ENCODE measurements around the gene SOCS4.
"Not testable (repeated sequence)": the region's sequence is repeated elsewhere in the genome, so short reads cannot be mapped to it uniquely, and the experiment has no call there.

SOCS4 gene

DNA sequence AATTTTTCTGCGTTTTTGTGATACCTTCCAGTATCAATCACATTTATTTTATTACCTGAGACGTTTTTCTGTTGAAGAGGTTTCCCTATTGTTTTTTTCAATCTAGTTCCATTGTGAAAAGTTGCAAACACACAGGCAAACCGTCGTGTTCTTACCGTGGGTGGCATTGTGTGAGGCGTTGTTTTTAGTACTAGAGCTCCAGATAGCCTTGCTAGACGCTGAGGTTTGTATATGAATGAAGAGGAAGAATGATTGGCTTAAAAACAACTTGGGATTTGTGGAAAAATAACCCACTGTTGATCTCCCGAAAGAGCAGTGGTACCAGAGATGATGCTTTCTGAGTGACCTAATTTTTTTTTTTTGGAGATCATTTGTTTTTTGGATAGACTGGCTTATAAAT is 1.0 kb downstream of the SOCS4 start:
- Histone ChIP-seq H3K27me3 (no peaks in the 10 kb centered on the region), H3K36me3 (peaks cover 3% of the 10 kb centered on the region), H3K4me3 (ENCODE audit: low read depth, low read length) (peak overlapping the region; percentile 95), H3K4me1 (peaks cover 15% of the 10 kb centered on the region; the same call in 1 of the 2 replicates), H3K9me3 (no peaks in the 10 kb centered on the region)
- DNase-seq: no peak
- TF ChIP-seq CTCF (IDR thresholded peaks at IDR 0.05; ENCODE audit: low read depth, low read length): no peak

DNA sequence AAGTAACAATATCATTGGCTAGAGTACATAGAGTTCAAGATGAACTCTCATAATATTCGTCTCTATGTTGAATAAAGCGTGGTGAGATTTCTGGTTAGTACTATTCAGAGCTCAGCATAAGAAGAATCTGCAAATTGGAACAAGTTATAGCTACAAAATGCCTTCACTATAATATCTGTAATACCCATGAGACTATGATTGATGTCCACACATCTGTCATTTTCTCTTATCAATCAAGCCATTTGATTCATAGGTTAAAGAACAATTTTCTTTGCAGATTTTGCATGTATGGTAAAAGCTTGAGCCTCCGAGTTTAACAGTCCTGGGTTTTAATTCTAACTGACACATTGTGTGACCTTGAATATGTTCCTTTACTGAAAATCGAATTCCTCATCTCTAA is 1.4 kb downstream of the SOCS4 start:
- TF ChIP-seq CTCF (IDR thresholded peaks at IDR 0.05; ENCODE audit: low read depth, low read length): no peak
- Histone ChIP-seq H3K36me3 (peaks cover 2% of the 10 kb centered on the region), H3K9me3 (no peaks in the 10 kb centered on the region), H3K27me3 (no peaks in the 10 kb centered on the region), H3K4me3 (ENCODE audit: low read depth, low read length) (peak overlapping the region; percentile 95), H3K4me1 (peaks cover 15% of the 10 kb centered on the region; the same call in 1 of the 2 replicates)
- no peak for DNase-seq

- Histone ChIP-seq H3K36me3 (peaks cover 18% of the 10 kb centered on the region), H3K4me1 (peaks cover 9% of the 10 kb centered on the region; the same call in 1 of the 2 replicates), H3K4me3 (ENCODE audit: low read depth, low read length) (no peak overlapping the region), H3K9me3 (no peaks in the 10 kb centered on the region), H3K27me3 (no peaks in the 10 kb centered on the region)
- DNase-seq: no peak
- no peak for TF ChIP-seq CTCF (IDR thresholded peaks at IDR 0.05; ENCODE audit: low read depth, low read length)
Measured at GRCh38 chr14:55031190-55031589, 4.2 kb downstream of the SOCS4 start.

DNA sequence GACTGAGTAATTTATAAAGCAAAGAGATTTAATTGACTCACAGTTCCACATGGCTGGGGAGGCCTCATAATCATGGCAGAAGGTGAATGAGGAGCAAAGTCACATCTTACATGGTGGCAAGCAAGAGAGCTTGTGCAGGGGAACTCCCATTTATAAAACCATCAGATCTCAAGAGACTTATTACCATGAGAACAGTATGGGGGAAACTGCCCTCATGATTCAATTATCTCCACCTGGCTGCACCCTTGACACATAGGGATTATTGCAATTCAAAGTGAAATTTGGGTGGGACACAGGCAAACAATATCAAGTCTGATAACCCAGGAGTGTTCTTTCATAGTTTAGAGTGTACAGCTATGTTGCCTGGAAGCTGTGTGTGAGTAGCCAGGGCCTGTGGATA is 11.0 kb downstream of the SOCS4 start:
- H3K9me3 ChIP-seq; H3K4me3 ChIP-seq (ENCODE audit: low read depth, low read length); DNase-seq; H3K27me3 ChIP-seq; H3K4me1 ChIP-seq: not testable (repeated sequence)
- H3K36me3 ChIP-seq: peaks cover 54% of the 10 kb centered on the region

- H3K4me1 ChIP-seq: no peaks in the 10 kb centered on the region
- H3K9me3 ChIP-seq: no peaks in the 10 kb centered on the region
- DNase-seq: no peak
- H3K4me3 ChIP-seq (ENCODE audit: low read depth, low read length): no peak overlapping the region
- peaks cover 59% of the 10 kb centered on the region for H3K36me3 ChIP-seq
- TF ChIP-seq CTCF (IDR thresholded peaks at IDR 0.05; ENCODE audit: low read depth, low read length): no peak
- no peaks in the 10 kb centered on the region for H3K27me3 ChIP-seq
Measured at GRCh38 chr14:55038708-55039107, 11.7 kb downstream of the SOCS4 start.

- Histone ChIP-seq H3K4me3 (ENCODE audit: low read depth, low read length) (no peak overlapping the region), H3K36me3 (peaks cover 27% of the 10 kb centered on the region), H3K9me3 (no peaks in the 10 kb centered on the region), H3K27me3 (no peaks in the 10 kb centered on the region), H3K4me1 (no peaks in the 10 kb centered on the region)
- no peak for DNase-seq
- TF ChIP-seq CTCF (IDR thresholded peaks at IDR 0.05; ENCODE audit: low read depth, low read length): no peak
Measured at GRCh38 chr14:55043528-55043927, 16.5 kb downstream of the SOCS4 start.

- Histone ChIP-seq H3K36me3 (peaks cover 17% of the 10 kb centered on the region), H3K27me3 (no peaks in the 10 kb centered on the region), H3K4me3 (ENCODE audit: low read depth, low read length) (no peak overlapping the region), H3K4me1 (no peaks in the 10 kb centered on the region), H3K9me3 (no peaks in the 10 kb centered on the region)
- DNase-seq: no peak
- no peak for TF ChIP-seq CTCF (IDR thresholded peaks at IDR 0.05; ENCODE audit: low read depth, low read length)
Measured at GRCh38 chr14:55045087-55045486, 18.1 kb downstream of the SOCS4 start.

All from BE2C (cell line).